ENCODE measurements around the gene PLD3. TPM values are rescaled to one million over a fixed set of nuclear protein-coding genes. Genes with fewer than 3 reads are reported as not detected.

PLD3 gene
- total and polyA plus RNA-seq, 2 donors (not counting 3 experiments of a cell fraction or from before 2014, with no cell fraction given): 166 to 479 TPM

DNA sequence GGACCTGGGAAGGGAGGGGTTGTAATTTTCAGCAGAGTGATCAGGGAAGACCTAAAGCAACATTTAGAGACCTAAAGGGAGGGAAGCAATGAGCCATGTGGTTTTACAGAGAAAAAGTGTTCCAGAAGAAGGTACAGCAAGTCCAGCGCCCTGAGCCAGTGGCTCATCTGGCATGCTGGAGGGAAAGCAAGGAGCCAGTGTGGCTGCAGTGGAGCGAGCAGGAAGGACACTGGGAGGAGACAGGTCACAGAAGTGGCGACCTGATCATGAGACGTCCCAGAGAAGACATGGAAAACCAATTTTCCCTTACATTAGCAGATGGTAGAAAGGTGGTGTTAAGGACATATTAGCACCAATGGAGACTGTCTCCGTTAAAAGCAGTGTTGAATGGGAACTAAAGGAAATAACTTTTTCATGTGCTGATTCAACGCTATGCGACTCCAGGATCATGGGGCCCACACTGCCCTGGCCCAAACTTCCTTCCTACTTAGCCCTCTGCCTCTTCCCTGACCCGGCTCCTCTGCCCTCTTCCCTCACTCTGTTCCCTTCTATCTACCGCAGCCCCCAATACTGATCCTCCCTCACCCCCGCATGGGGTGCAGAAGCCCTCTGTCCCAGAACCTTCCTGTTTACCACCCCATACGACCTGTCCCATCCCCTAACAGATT, 5.7 kb upstream of the PLD3 start:
- no peaks in the 10 kb centered on the region for H3K9me1 ChIP-seq (replicated peaks; ENCODE audit: control insufficient read depth, extremely low read depth, insufficient read depth, low read length)
- dilution Hi-C loops (cut with MboI; ENCODE audit: extremely low pct_ligation_motif_present, low sequenced_read_pairs) (no loop called here), intact Hi-C loops (cut with micrococcal nuclease) (no loop called here)
- DNase-seq (ENCODE audit: low read depth, low spot score): no peak
- ChIA-PET POLR2A (no interaction called here), CTCF (interaction anchor here (2.1 kb wide), 1 partner anchor 38 kb away, joined by 4 read pairs; no protein-coding TSS in a partner anchor)
- no peak overlapping the region for H2AFZ ChIP-seq (ENCODE audit: low read depth, low read length)
- no peaks in the 10 kb centered on the region for H4K20me1 ChIP-seq (replicated peaks; ENCODE audit: control insufficient read depth, extremely low read depth, insufficient read depth, low read length)
- H3K9me3 ChIP-seq (replicated peaks; ENCODE audit: control insufficient read depth, insufficient read depth, low read length): no peaks in the 10 kb centered on the region
- no peak overlapping the region for H3K9ac ChIP-seq (replicated peaks; ENCODE audit: extremely low read depth, insufficient read depth, low read length)
- H3K27me3 ChIP-seq (ENCODE audit: control insufficient read depth in 2 of 2, insufficient read depth in 2 of 2, low read length in 2 of 2): no peaks in the 10 kb centered on the region
- H3K4me3 ChIP-seq (replicated peaks in 1 of 3; ENCODE audit: insufficient read depth in 1 of 3, low read depth in 1 of 3, low read length in 3 of 3): no peak overlapping the region
- BruUV-seq (replicated peaks): no TSS peak
- no peak overlapping the region for H3K27ac ChIP-seq (ENCODE audit: insufficient read depth, low read depth, low read length)
- TF ChIP-seq EZH2 (IDR thresholded peaks at IDR 0.05; ENCODE audit: borderline replicate concordance, low read depth, low read length, severe bottlenecking) (no peak), MYC (IDR thresholded peaks at IDR 0.05; ENCODE audit: low read depth, low read length) (no peak), FOS (IDR thresholded peaks at IDR 0.05; ENCODE audit: borderline replicate concordance, insufficient read depth, low read length) (no peak), JUN (IDR thresholded peaks at IDR 0.05; ENCODE audit: borderline replicate concordance, insufficient read depth, insufficient read length, low read depth) (no peak)
- TF ChIP-seq, protein P1, sequence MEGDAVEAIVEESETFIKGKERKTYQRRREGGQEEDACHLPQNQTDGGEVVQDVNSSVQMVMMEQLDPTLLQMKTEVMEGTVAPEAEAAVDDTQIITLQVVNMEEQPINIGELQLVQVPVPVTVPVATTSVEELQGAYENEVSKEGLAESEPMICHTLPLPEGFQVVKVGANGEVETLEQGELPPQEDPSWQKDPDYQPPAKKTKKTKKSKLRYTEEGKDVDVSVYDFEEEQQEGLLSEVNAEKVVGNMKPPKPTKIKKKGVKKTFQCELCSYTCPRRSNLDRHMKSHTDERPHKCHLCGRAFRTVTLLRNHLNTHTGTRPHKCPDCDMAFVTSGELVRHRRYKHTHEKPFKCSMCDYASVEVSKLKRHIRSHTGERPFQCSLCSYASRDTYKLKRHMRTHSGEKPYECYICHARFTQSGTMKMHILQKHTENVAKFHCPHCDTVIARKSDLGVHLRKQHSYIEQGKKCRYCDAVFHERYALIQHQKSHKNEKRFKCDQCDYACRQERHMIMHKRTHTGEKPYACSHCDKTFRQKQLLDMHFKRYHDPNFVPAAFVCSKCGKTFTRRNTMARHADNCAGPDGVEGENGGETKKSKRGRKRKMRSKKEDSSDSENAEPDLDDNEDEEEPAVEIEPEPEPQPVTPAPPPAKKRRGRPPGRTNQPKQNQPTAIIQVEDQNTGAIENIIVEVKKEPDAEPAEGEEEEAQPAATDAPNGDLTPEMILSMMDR (IDR thresholded peaks at IDR 0.05; ENCODE audit: extremely low read depth in 1 of 2, insufficient read depth in 1 of 2, low read depth in 1 of 2, low read length in 2 of 2): no peak
- H3K4me2 ChIP-seq (ENCODE audit: insufficient read depth, low read length): no peak overlapping the region
- no peaks in the 10 kb centered on the region for H3K36me3 ChIP-seq (ENCODE audit: control insufficient read depth in 2 of 2, extremely low read depth in 1 of 2, insufficient read depth in 2 of 2, low read length in 2 of 2)
- peaks cover 27% of the 10 kb centered on the region for H3K79me2 ChIP-seq (ENCODE audit: control insufficient read depth, insufficient read depth, low read length)
- H3K4me1 ChIP-seq (ENCODE audit: control insufficient read depth, extremely low read depth, insufficient read depth, low read length): peaks cover 9% of the 10 kb centered on the region
- no peak for FAIRE-seq

Measured in endothelial cell of umbilical vein (primary cell).